ENCODE results near the gene CASP8AP2.

- TF ChIP-seq POLR2A (IDR thresholded peaks at IDR 0.05) (no peak), CTCF (IDR thresholded peaks at IDR 0.05) (no peak)
These were observed 30.6 kb upstream of the CASP8AP2 start for GRCh38 chr6:89799096-89799495.

All from heart left ventricle (tissue), 13 donors.